DND-41 (cell line): ENCODE results near the gene UGCG.

Experiments used
- ATAC-seq: fragments of 200-7000 bp; cut with Tn5 transposase; 3 replicates; pipeline ENCODE4 v1.9.1; 2021; ENCODE audit warnings: low read depth; ENCODE audit not compliant: insufficient read depth
- DNase-seq: peaks from one replicate; pipeline ENCODE4 v3.0.0-alpha.2; 2020
- H2AFZ ChIP-seq: 2 replicates; pipeline ENCODE4 v1.6.0; 2012; ENCODE audit warnings: low read depth, low read length
- H3K27ac ChIP-seq: 2 replicates; pipeline ENCODE4 v1.5.1; 2012; ENCODE audit warnings: low read length, inconsistent platforms
- H3K27me3 ChIP-seq: fragments of 200-600 bp; sonication (generic); 2 replicates; pipeline ENCODE4 v1.6.0; 2012; ENCODE audit warnings: low read length, mild to moderate bottlenecking, inconsistent platforms; ENCODE audit not compliant: insufficient read depth, poor library complexity
- H3K36me3 ChIP-seq: 2 replicates; pipeline ENCODE4 v1.5.1; 2012; ENCODE audit warnings: low read length, inconsistent platforms; ENCODE audit not compliant: insufficient read depth
- H3K4me1 ChIP-seq: 2 replicates; pipeline ENCODE4 v1.5.1; 2012; ENCODE audit warnings: mild to moderate bottlenecking, low read length; ENCODE audit not compliant: insufficient read depth
- H3K4me2 ChIP-seq: 2 replicates; pipeline ENCODE4 v1.6.0; 2012; ENCODE audit warnings: mild to moderate bottlenecking, moderate library complexity, low read length, inconsistent platforms; ENCODE audit not compliant: insufficient read depth
- H3K4me3 ChIP-seq, 2 experiments: fragments of 200-600 bp in 1 of 2; shearing (Covaris generic) in 1 of 2; 2 replicates each; pipeline ENCODE4 v1.5.1; 2012 to 2016; ENCODE audit warnings: inconsistent platforms in 2 of 2, low read length in 2 of 2, mild to moderate bottlenecking in 2 of 2, low read depth in 1 of 2, moderate library complexity in 1 of 2
- H3K79me2 ChIP-seq: 2 replicates; pipeline ENCODE4 v1.6.0; 2012; ENCODE audit warnings: low read length, inconsistent platforms; ENCODE audit not compliant: insufficient read depth
- H3K9ac ChIP-seq: 2 replicates; pipeline ENCODE4 v1.6.0; 2012; ENCODE audit warnings: low read depth, mild to moderate bottlenecking, inconsistent platforms, low read length, moderate library complexity
- H3K9me3 ChIP-seq: 2 replicates; pipeline ENCODE4 v1.5.1; 2012; ENCODE audit warnings: low read length, moderate library complexity, mild to moderate bottlenecking, inconsistent platforms; ENCODE audit not compliant: insufficient read depth, severe bottlenecking
- H4K20me1 ChIP-seq: 2 replicates; pipeline ENCODE4 v1.6.0; 2012; ENCODE audit warnings: low read length; ENCODE audit not compliant: insufficient read depth
- EZH2 ChIP-seq: IDR thresholded peaks from 3 replicates; pipeline ENCODE4 v1.6.1; 2012; ENCODE audit warnings: borderline replicate concordance, low read depth, mild to moderate bottlenecking, moderate library complexity, low read length, inconsistent platforms; ENCODE audit not compliant: severe bottlenecking
- TF ChIP-seq, protein P1 (sequence below): IDR thresholded peaks from 2 replicates; pipeline ENCODE4 v1.5.1; 2012; ENCODE audit warnings: borderline replicate concordance, low read length, moderate library complexity, mild to moderate bottlenecking; ENCODE audit not compliant: poor library complexity, severe bottlenecking; ENCODE audit errors: extremely low read depth

Gene UGCG

DNA sequence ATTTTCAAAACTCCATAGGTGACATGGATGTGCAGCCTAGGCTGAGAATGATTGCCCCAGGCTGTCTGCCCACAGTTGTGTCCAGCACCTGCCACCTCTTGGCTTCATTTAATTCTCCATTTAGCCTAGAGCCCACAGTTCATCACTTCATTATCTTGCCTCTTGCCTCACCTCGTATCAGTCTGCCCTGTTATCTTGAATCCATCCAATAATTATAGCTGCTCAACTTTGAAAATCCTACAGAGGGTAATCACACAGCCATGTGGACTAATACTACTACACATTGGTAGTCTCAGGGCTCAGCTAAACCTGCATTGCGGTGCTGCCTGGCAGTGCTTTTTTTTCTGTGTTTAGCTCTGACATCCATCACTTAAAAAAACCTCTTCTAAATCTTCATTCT is 7.4 kb downstream of the UGCG start:
- no peak overlapping the region for H2AFZ ChIP-seq
- DNase-seq, result no peak
- no peak overlapping the region for H3K9ac ChIP-seq
- H3K36me3 ChIP-seq, result no peaks in the 10 kb centered on the region
- H4K20me1 ChIP-seq, result peaks cover 26% of the 10 kb centered on the region; the same call in 1 of the 2 replicates
- peaks cover 83% of the 10 kb centered on the region for H3K79me2 ChIP-seq
- TF ChIP-seq EZH2, result no peak
- TF ChIP-seq, protein P1, sequence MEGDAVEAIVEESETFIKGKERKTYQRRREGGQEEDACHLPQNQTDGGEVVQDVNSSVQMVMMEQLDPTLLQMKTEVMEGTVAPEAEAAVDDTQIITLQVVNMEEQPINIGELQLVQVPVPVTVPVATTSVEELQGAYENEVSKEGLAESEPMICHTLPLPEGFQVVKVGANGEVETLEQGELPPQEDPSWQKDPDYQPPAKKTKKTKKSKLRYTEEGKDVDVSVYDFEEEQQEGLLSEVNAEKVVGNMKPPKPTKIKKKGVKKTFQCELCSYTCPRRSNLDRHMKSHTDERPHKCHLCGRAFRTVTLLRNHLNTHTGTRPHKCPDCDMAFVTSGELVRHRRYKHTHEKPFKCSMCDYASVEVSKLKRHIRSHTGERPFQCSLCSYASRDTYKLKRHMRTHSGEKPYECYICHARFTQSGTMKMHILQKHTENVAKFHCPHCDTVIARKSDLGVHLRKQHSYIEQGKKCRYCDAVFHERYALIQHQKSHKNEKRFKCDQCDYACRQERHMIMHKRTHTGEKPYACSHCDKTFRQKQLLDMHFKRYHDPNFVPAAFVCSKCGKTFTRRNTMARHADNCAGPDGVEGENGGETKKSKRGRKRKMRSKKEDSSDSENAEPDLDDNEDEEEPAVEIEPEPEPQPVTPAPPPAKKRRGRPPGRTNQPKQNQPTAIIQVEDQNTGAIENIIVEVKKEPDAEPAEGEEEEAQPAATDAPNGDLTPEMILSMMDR, result no peak
- H3K4me2 ChIP-seq, result no peak overlapping the region
- no peak for ATAC-seq
- no peak overlapping the region for H3K4me3 ChIP-seq
- H3K27me3 ChIP-seq, result no peaks in the 10 kb centered on the region
- no peak overlapping the region for H3K27ac ChIP-seq
- H3K9me3 ChIP-seq, result no peaks in the 10 kb centered on the region
- H3K4me1 ChIP-seq, result peaks cover 7% of the 10 kb centered on the region

DNA sequence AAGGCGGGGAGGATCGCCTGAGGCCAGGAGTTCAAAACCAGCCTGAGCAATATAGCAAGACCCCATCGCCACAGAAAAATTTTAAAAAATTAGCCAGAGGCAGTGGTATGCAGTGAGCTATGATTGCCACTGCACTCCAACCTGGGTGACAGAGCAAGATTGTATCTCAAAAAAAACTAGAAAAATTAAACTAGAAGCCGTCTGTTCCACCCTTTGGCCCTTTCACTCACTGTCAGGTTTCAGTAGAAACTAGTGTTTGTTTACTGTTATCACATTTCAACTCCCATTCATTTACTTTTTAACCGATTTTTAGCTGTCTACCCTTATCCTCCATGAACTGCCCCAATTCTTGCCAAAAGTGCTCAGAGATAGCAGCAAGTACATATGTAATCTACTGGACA is 8.3 kb downstream of the UGCG start:
- DNase-seq (no peak), ATAC-seq (no peak)
- Histone ChIP-seq H2AFZ (no peak overlapping the region), H3K4me1 (no peaks in the 10 kb centered on the region), H3K9me3 (no peaks in the 10 kb centered on the region), H3K4me2 (no peak overlapping the region), H3K79me2 (peaks cover 82% of the 10 kb centered on the region), H3K27me3 (no peaks in the 10 kb centered on the region), H3K4me3 (no peak overlapping the region), H3K9ac (no peak overlapping the region), H3K36me3 (no peaks in the 10 kb centered on the region), H4K20me1 (peaks cover 23% of the 10 kb centered on the region; the same call in 1 of the 2 replicates), H3K27ac (no peak overlapping the region)
- no peak for TF ChIP-seq EZH2
- TF ChIP-seq, protein P1, result no peak

DNA sequence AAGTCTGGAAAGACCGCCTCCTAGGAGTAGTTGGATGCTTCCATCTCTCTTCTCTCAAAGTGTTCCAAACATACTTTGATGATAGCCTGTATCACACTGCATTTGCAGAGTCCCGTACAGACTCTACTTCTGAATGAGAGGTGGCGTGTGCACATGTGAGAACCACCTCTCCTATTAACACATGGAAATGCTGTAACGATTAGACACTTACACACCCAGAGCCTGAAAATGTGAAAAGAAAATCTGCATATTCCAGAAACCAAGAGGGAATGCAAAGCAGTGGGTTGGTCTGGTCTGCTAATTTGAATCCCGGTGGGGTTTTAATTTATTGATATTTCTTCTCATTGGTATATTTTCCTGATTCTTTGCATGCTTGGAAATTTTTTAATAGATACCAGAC is 10.5 kb downstream of the UGCG start:
- no peak overlapping the region for H3K27ac ChIP-seq
- TF ChIP-seq EZH2, result no peak
- TF ChIP-seq, protein P1, result no peak
- H3K36me3 ChIP-seq, result no peaks in the 10 kb centered on the region
- H3K4me1 ChIP-seq, result no peaks in the 10 kb centered on the region
- H3K27me3 ChIP-seq, result no peaks in the 10 kb centered on the region
- no peak overlapping the region for H2AFZ ChIP-seq
- peaks cover 78% of the 10 kb centered on the region for H3K79me2 ChIP-seq
- no peak for ATAC-seq
- peaks cover 16% of the 10 kb centered on the region; the same call in 1 of the 2 replicates for H4K20me1 ChIP-seq
- H3K4me2 ChIP-seq, result no peak overlapping the region
- H3K9ac ChIP-seq, result no peak overlapping the region
- no peaks in the 10 kb centered on the region for H3K9me3 ChIP-seq
- H3K4me3 ChIP-seq, result no peak overlapping the region
- no peak for DNase-seq

DNA sequence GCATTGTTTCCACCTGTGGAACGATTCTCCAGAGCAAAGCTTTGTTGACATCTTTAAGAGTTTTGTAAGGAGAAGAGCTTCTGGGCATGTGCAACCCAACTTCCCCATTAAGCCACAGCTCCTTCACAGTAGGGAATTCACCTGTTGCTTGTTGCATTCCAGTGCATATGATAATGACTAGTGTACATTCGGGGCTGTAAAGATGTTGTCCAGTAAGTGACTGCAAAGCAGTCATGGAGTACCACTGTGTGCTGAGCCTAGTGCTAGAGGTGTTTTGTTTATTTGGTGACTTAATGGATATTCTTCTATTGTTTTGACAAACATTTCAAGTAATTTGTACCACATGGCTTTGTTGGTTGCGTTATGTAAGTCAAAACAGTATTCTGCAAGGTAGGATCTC is 12.8 kb downstream of the UGCG start:
- Histone ChIP-seq H4K20me1 (peaks cover 13% of the 10 kb centered on the region; the same call in 1 of the 2 replicates), H3K4me1 (no peaks in the 10 kb centered on the region), H3K36me3 (no peaks in the 10 kb centered on the region), H3K4me2 (no peak overlapping the region), H3K4me3 (no peak overlapping the region), H3K27me3 (no peaks in the 10 kb centered on the region), H3K79me2 (peaks cover 78% of the 10 kb centered on the region), H3K9ac (no peak overlapping the region), H3K9me3 (no peaks in the 10 kb centered on the region), H2AFZ (no peak overlapping the region), H3K27ac (no peak overlapping the region)
- DNase-seq, result no peak
- TF ChIP-seq, protein P1, result no peak
- TF ChIP-seq EZH2, result no peak
- ATAC-seq, result no peak
